Brain pericyte (primary cell): Measurements from ENCODE around the gene FCHO2.
A peak's percentile ranks its signal among the peaks of the same experiment; 100 is the strongest.

ENCODE experiments used
- DNase-seq: peaks from one replicate; pipeline ENCODE4 v3.0.0-alpha.2; 2012; ENCODE audit warnings: low read depth, low spot score

The FCHO2 gene

GRCh38 chr5:73112359-73112758 lies 156.5 kb downstream of the FCHO2 start:
- DNase-seq: no peak

DNA sequence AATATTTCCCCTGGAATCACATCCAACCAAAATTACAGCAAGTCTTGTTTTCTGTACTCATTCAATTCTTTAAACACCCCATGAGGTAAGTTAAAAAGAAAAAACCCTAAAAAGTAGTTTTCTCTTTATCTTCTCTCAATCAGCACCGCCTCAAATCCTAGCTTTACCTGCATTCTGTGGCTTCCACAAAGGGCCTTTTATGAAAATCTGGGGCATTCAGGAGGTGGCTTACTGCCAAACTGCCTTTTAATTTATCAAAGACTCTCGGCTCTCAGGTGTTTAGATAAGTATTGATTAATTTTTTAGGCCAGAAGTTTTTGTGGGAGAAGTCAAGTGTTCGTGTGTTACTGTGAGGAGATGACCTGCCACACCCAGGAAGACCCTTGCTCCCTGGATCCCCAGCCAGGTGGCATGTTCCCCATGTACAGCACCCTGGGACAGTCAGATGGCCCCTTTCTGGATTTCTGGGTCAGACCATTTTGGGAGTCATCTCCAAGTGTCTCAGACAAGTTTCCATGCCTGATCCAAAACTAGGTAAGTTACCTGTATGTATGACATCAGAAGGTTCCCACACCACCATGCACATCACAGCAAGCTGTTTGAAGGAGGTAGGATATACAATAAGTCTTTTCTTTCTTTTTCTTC lies 158.3 kb downstream of the FCHO2 start:
- DNase-seq: no peak

GRCh38 chr5:73115399-73116051 lies 159.7 kb downstream of the FCHO2 start:
- peak; percentile 78 for DNase-seq

DNA sequence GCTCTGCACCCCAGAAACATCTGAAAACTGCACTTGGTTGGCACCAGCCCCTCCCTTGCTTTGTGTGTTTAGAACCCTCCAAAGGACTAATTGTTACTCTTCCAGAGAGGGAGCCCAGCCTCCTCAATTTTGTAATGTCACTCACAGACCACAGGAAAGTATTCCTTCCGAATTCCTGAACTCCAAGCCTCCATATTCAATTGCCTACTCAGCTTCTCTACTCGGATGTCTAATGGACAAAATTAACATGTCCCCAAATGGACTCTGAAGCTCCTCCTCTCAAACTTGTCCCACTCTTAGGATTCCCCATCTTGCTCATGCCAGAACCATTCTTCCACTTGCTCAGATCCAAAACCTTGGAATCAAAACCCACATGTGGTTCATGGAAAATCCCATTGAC lies 160.7 kb downstream of the FCHO2 start:
- DNase-seq: no peak

DNA sequence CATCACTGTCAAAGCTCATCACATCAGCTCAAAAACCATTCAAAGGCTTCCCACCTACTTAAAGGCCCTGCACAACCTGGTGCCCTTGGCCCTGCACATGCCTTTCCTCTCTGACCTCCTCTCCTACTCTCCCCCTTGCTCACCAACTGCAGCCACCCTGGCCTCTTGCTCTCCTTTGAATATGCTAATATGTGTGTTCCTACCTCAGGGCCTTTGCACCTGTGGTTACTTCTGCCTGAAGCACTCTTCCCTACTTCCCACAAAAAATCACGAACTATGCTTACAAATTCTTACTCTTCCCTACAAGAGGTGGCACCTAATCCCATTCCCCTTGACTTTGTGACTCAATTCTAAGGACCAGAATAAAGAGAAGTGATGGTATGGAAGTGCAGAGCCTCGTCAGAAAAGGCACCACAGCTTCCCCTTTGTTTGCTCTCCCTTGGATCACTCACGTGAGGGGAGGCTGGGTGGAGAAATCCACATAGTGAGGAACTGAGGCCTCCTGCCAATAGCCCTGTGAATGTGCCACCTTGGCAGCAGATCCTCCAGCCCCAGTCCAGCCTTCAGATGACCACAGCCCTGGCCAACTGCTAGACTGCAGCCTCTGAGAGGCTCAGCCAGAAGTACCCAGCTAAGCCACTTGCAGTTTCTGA lies 161.4 kb downstream of the FCHO2 start:
- no peak for DNase-seq

DNA sequence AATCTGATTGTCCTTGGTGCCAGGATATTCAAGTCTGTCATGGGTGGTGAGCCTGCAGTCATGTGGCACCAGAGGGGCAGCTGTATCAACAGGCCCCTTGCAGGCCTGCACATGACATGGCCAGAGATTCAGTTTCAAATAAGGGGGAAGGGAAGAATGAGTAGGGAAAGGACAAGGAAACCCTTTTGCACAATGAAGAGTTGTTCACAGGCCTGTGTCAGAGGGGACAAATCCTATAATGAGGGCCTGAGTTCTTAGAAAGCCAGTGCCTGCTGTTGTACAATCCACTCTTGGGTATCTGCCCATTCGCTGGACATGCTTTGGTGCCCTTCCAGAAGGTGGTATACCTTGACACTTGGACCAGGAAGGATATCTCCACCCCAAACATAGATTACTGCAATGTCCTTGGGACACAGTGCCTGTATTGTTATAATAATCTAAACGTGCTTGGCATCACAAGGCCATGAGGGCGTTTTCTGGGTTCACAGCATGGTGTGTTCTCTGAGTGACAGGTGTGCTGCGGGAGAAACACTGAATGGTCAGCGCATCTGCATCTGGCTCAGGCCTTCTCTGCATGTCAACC lies 162.6 kb downstream of the FCHO2 start:
- no peak for DNase-seq

DNA sequence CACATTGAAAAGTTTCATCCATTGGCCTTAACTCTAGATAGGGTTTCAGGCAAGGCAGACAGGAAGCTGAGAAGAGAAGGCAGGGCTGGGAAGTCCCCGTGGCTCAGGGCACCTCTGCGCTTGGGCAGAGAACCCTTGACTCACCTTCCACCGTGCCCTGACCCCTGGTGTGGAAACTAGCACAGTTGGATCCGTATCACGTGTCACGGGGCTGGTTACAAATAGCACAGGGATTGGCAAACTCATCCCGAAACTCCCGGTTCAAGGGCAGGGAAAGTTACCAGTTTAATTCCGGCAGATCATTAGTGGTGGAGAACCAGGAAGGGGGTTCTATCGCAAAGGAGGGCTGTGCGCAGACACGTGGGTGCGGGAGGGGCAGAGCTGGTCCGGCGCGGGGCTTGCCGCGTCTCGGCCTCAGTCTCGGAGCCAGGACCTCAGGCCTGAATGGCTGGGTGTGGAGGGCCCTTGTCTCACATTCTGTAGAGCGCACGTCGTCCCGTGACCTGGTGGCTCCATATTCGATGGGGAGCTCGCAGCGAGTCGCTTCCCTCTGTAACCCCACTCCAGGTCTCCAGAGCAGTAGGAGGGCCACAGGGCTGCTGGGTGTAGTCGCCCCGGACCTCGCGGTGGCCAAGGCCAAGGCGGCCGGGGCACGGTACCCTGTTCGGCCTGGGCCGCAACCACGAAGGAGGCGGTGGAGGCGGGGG lies 163.8 kb downstream of the FCHO2 start:
- DNase-seq: no peak

- no peak for DNase-seq
Observed at GRCh38 chr5:73120222-73121118, 164.6 kb downstream of the FCHO2 start, which contains the start of gene TMEM171. Gene TMEM171 (plus strand): TSS chr5:73120575. CDS start chr5:73123374, 2,799 bp downstream.

DNA sequence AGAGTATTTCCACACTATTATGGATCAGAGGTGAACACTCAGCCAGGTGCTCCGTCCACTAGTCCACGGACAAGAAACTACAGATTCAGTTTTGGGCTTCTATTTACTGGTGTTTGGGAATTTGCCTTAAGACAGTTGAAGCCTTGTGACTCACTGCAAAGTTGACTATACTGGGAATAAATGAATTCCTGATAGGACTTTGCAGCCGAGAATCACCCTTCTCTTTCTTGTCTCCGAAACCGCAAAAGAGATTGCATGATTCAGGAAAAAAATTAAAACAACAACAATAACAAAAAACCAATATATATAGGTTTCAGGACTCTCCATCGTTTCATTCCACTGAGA lies 165.2 kb downstream of the FCHO2 start:
- no peak for DNase-seq

DNA sequence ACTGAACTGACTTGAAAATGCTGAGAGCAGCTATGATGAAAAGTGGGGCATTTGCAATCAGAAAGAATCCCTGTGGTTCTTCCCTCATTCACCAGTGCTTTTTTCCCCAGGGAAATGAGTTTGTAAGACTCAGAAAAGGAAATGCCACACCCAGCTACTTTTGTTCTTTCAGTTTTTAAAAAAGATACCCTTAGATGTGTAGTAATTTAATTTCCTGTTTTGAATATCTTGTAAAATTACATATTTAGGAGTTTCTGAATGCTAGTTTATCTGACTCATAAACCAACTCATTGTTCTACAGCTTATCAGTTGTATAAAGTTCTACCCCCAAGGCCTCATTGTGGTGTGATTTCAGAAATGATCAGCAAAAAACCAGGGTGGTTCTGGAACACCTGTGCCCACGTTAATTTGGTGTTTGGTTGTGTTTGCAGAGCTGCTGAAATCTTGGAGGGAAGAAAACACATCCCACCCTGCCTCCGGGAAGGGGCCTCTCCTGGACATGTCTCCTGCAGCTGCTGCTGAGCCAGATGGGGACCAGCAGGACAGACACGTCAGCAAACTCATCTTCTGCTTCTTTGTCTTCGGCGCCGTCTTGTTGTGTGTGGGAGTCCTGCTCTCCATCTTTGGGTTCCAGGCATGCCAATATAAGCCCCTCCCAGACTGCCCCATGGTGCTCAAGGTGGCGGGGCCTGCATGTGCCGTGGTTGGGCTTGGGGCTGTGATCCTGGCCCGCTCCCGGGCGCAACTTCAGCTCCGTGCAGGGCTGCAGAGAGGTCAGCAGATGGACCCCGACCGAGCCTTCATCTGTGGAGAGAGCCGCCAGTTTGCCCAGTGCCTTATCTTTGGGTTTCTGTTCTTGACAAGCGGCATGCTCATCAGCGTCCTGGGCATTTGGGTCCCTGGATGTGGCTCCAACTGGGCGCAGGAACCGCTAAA lies 167.3 kb downstream of the FCHO2 start:
- DNase-seq: no peak

GRCh38 chr5:73125289-73125688 lies 169.4 kb downstream of the FCHO2 start:
- DNase-seq: no peak

GRCh38 chr5:73126381-73126780 lies 170.5 kb downstream of the FCHO2 start:
- DNase-seq: no peak

DNA sequence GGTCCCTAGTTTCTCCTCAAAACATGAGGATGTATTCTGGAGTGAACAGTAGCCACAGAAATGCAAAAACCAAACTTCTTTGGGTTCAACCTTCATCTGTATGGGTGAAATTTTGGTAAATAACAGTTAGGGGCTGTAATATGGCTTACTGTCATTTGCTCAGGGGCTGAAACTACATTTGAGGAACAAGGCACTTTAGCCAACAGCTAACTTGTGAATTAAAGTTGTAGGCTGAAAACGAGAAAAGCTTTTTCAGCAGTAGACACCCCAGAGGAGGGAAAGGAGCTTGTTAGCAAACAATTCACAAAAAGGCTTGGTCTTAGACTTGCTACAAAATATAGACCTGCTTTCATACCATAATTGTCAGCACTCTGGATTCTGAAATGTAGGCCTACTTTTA lies 171.1 kb downstream of the FCHO2 start:
- no peak for DNase-seq

DNA sequence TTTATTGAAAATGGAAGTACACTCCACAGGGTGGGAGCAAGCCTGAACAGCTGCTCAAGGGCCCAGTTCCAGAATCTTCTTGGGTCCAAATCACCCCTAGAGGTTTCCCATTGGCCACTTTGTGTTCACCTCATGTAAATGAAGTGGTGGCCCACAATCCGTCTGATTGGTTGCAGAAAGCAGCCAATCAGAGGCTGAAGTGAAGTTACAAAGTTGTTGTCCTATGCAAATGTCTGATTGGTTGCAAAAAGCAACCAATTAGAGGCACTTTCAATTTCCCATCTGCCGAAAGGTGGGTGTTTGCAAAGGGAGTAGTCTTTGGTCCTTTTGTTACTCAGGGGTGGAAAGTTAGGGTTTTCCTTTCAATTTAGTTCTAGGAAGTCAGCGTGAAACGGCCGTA lies 173.3 kb downstream of the FCHO2 start:
- no peak for DNase-seq

- DNase-seq: no peak
Observed at GRCh38 chr5:73130811-73131210, 175.0 kb downstream of the FCHO2 start.

- no peak for DNase-seq
Observed at GRCh38 chr5:73131711-73132425, 176.0 kb downstream of the FCHO2 start.

- no peak for DNase-seq
Observed at GRCh38 chr5:73132759-73133158, 176.9 kb downstream of the FCHO2 start.

- no peak for DNase-seq
Observed at GRCh38 chr5:73135021-73135420, 179.2 kb downstream of the FCHO2 start.

DNA sequence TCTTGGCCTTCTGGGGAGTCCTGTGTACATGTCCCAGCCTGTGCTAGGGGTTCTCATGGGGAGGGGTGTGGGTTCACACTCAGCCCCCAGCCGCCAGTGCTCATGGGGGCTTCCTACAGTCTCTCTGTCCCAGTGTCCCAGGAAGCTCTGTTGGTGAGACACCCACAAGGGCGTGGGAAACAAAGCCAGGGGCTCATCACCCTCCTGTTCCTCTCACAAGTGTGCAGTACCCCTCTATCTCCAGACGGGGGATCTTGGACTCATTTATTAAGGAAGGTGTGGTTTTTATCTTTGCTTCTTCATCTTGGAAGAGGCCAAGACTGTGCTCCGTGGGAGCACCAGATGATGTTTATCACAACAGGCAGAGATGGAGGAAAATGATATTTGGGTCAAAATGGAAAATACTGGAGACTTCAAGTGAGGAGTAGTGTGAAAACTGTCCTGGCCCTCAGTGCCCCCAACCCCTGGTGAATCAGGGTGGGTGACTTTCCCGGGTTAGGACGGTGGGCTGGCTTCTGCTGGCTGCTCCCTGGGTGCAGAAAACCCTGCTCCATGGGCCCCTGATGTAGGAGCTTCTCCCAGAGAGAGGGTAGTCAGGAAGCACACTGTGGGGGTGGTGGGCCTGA lies 179.7 kb downstream of the FCHO2 start:
- DNase-seq: no peak
